NCI-H524 treated with DMSO at 0.1 percent for 48 hours (cell line): ENCODE measurements around the gene MAST4.
"Not testable (repeated sequence)": the region's sequence is repeated elsewhere in the genome, so short reads cannot be mapped to it uniquely, and the experiment has no call there.

Experiments
- DNase-seq: peaks from one replicate; lab custom pipeline; 2025; lab: John Stamatoyannopoulos, UW

The MAST4 gene

GRCh38 chr5:66646570-66646969, 50.4 kb downstream of the MAST4 start:
- DNase-seq: no peak

- DNase-seq: no peak
Observed at GRCh38 chr5:66647146-66647856, 51.1 kb downstream of the MAST4 start.

- DNase-seq: no peak
Observed at GRCh38 chr5:66652818-66653217, 56.6 kb downstream of the MAST4 start.

- peak; percentile 57 for DNase-seq
Observed at GRCh38 chr5:66653325-66653724, 57.1 kb downstream of the MAST4 start.

GRCh38 chr5:66655395-66656324, 59.5 kb downstream of the MAST4 start:
- no peak for DNase-seq

- no peak for DNase-seq
Observed at GRCh38 chr5:66658516-66658915, 62.3 kb downstream of the MAST4 start.

GRCh38 chr5:66659780-66660179, 63.6 kb downstream of the MAST4 start:
- DNase-seq: no peak

GRCh38 chr5:66660396-66660795, 64.2 kb downstream of the MAST4 start:
- DNase-seq: no peak

- no peak for DNase-seq
Observed at GRCh38 chr5:66661149-66661548, 65.0 kb downstream of the MAST4 start.

GRCh38 chr5:66666778-66667177, 70.6 kb downstream of the MAST4 start:
- DNase-seq: no peak

- no peak for DNase-seq
Observed at GRCh38 chr5:66669086-66669861, 73.1 kb downstream of the MAST4 start.

- no peak for DNase-seq
Observed at GRCh38 chr5:66669862-66670195, 73.6 kb downstream of the MAST4 start.

GRCh38 chr5:66671305-66671704, 75.1 kb downstream of the MAST4 start:
- DNase-seq: no peak

- no peak for DNase-seq
Observed at GRCh38 chr5:66674802-66675201, 78.6 kb downstream of the MAST4 start.

- no peak for DNase-seq
Observed at GRCh38 chr5:66675406-66675805, 79.2 kb downstream of the MAST4 start.

- no peak for DNase-seq
Observed at GRCh38 chr5:66680221-66680620, 84.0 kb downstream of the MAST4 start.

GRCh38 chr5:66680804-66681203, 84.6 kb downstream of the MAST4 start:
- no peak for DNase-seq

GRCh38 chr5:66684663-66685062, 88.5 kb downstream of the MAST4 start:
- DNase-seq: no peak

GRCh38 chr5:66689522-66690220, 93.5 kb downstream of the MAST4 start:
- DNase-seq: no peak

- no peak for DNase-seq
Observed at GRCh38 chr5:66694036-66694435, 97.8 kb downstream of the MAST4 start.

GRCh38 chr5:66695840-66696239, 99.6 kb downstream of the MAST4 start:
- DNase-seq: not testable (repeated sequence)
